ENCODE results near the gene NR1H2.

DNA sequence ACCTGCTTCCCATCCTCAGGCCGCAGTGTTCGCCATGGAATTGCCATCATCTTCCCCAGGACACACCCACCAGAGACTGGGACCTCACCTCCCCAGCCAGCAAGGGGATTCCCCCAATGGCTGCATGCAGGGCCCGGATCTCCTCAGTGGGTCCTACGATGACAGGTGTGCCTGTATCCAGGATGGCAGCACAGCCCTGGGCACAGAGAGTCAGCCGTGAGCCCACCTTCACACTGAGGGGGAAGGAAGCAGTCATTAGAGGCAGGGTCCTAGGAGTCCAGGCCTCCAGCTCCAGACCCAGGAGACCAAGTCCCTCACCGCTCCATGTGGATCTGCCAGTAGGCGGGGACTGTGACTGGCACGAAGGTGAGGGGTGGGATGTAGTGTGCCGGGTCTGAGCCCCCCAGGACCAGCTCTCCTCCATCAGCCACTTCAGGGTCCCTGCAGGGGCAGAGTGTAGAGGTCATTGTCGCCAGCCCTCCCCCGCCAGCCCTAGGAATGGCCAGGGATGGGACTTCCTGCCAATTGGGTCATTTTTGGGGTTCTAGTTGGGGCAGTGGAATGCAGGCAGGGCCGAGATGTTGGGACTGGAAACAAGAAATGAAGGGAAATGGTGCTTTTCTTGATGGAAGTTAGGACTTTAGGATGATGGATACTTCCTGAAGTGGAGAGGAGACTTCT is 41.4 kb upstream of the NR1H2 start:
- TF ChIP-seq POLR2AphosphoS5 (IDR thresholded peaks at IDR 0.05; ENCODE audit: low read depth, low read length) (peak; percentile 36), POLR2A (IDR thresholded peaks at IDR 0.05; ENCODE audit: low read depth, low read length) (no peak), TAF1 (IDR thresholded peaks at IDR 0.05; ENCODE audit: borderline replicate concordance, low read depth, low read length) (no peak)

Data from GM12892 (cell line).